Fibroblast of skin of left quadriceps (primary cell): ENCODE results near the gene CNOT4.
"Not testable (repeated sequence)": the region's sequence is repeated elsewhere in the genome, so short reads cannot be mapped to it uniquely, and the experiment has no call there.

ENCODE experiments used
- DNase-seq, 2 experiments: peaks; one replicate each; pipeline ENCODE4 v3.0.0-alpha.2; 2013; ENCODE audit warnings: low read depth in 2 of 2

The CNOT4 gene

GRCh38 chr7:135326636-135327280 lies 183.1 kb downstream of the CNOT4 start:
- DNase-seq = no peak

- no peak for DNase-seq
Measured at GRCh38 chr7:135322571-135323340, 187.1 kb downstream of the CNOT4 start.

- peak; percentile 8 to 16 for DNase-seq
Measured at GRCh38 chr7:135321556-135321955, 188.3 kb downstream of the CNOT4 start.

GRCh38 chr7:135320953-135321352 lies 188.9 kb downstream of the CNOT4 start:
- DNase-seq = not testable (repeated sequence)

GRCh38 chr7:135320268-135320667 lies 189.6 kb downstream of the CNOT4 start:
- DNase-seq = peak; percentile 17 to 23

- DNase-seq = no peak
Measured at GRCh38 chr7:135317676-135318325, 192.1 kb downstream of the CNOT4 start.

GRCh38 chr7:135316648-135317313 lies 193.1 kb downstream of the CNOT4 start:
- DNase-seq = no peak

GRCh38 chr7:135313971-135314370 lies 195.9 kb downstream of the CNOT4 start:
- DNase-seq = no peak
